Uterus (tissue), 2 donors: ENCODE data around the gene UNKL.

Source experiments
- POLR2A ChIP-seq, 2 donors: fragments of 450-650 bp; IDR thresholded peaks; one replicate each; pipeline ENCODE4 v1.6.1; 2016; ENCODE audit warnings: antibody characterized with exemption in 2 of 2, mild to moderate bottlenecking in 1 of 2, moderate library complexity in 1 of 2
- TF ChIP-seq, protein P1 (sequence below), 4 experiments: fragments of 200-600 bp in 2 of 4; fragments of 450-650 bp in 2 of 4; sonication (generic) in 2 of 4; IDR thresholded peaks; one replicate each; pipeline ENCODE4 v1.5.1; 2016 to 2019; ENCODE audit warnings: antibody characterized with exemption in 4 of 4, mild to moderate bottlenecking in 2 of 4, moderate library complexity in 1 of 4

DNA sequence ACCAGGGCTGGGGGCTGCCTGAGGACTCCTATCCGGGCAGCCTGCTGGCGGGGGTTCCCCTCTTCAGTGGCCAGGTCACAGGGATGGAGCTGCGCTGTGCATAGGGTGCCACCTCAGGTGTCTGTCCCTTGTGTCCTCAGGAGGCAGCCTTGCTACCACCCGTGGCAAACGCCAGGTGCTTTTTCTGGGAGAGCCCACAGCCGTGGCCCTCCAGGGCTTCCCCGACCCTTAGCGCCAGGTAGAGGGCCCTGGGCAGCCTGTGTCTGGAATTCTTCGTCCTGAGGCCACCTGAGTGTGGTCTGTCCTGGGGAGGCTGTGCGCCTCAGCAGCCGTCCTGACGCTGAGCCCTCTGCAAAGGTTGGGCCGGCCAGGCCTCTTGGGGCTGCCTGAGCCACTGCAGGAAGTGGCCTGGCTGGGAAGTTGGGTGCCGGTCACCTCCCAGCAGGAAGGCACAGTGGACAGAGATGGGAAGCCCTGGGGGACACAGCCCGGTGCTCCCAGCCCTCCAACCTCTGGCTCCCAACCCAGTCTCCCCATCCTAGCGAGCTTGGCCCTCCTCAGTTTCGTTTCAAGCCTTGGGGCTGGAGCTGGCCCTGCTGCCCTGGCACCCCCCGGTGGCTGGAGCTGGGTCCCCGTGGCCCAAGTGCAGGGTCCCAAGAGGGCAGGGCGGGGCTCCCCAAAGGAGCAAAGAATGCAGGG, 88.7 kb downstream of the UNKL start:
- TF ChIP-seq, protein P1, sequence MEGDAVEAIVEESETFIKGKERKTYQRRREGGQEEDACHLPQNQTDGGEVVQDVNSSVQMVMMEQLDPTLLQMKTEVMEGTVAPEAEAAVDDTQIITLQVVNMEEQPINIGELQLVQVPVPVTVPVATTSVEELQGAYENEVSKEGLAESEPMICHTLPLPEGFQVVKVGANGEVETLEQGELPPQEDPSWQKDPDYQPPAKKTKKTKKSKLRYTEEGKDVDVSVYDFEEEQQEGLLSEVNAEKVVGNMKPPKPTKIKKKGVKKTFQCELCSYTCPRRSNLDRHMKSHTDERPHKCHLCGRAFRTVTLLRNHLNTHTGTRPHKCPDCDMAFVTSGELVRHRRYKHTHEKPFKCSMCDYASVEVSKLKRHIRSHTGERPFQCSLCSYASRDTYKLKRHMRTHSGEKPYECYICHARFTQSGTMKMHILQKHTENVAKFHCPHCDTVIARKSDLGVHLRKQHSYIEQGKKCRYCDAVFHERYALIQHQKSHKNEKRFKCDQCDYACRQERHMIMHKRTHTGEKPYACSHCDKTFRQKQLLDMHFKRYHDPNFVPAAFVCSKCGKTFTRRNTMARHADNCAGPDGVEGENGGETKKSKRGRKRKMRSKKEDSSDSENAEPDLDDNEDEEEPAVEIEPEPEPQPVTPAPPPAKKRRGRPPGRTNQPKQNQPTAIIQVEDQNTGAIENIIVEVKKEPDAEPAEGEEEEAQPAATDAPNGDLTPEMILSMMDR (IDR thresholded peaks at IDR 0.05): no peak
- TF ChIP-seq POLR2A (IDR thresholded peaks at IDR 0.05): no peak
